ENCODE results near the gene FTHL17.

FTHL17 gene

DNA sequence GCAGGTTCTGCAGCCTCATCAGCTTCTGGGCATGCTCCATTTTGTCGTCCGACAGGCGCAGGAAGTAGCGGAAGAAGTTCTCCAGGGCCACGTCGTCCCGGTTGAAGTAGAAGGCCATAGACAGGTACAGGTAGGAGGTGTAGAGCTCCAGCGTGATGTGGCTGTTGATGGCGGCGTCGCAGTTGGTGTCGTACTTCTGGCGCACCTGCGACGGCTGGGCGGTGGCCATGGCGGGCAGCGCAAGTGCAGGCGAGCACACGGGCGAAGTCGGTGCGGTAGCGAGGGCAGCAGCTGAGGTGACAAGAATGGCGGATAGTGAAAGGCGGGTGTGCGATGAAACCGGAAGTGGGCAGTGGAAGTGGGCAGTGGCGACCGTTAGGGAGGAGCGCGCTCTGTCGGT lies at the start of gene FTHL17:
Gene FTHL17 (minus strand): TSS at position 317 of the 400 bp plus-strand sequence. CDS start 88 bp downstream, at position 229.
- no peak for DNase-seq

DNA sequence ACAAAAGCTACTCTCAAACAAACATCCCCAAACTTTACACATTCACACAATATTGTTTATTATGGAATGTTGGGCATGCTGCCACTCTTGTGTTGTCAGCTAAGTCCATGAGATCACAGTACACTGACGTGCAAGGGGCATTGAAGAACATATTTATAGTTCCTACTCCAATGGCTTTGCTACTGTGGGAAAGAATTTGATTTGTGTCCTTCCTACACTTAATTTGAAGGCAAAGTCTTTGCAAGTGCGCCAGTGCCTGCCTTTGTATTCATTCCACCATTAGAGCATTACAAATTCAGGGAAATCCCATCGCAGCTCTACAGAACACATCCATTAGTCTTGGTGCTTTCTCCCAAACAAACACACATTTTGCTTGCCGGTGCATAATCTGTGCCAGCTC lies 45.4 kb upstream of the FTHL17 start:
- no peak for DNase-seq

GRCh38 chrX:31115398-31115797 lies 43.6 kb upstream of the FTHL17 start:
- no peak for DNase-seq

DNA sequence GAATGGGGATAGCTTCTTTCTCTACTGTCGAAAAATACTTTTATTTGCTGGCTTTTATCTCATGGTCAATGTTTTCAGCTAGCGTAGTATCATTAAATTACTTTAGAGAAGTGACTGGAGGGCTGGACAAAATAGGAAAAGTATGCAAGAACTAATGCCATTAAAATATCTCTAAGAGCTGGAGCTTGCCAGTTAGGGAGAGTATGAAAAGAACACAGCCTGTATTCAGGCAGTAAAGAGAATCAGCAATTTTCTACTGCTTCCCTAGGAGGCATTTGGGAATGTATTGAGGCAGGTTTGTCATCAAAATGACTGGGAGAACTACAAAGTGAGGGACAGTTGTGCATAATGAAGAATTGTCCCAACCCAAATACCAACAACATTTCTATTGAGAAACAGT lies 43.0 kb upstream of the FTHL17 start:
- no peak for DNase-seq

DNA sequence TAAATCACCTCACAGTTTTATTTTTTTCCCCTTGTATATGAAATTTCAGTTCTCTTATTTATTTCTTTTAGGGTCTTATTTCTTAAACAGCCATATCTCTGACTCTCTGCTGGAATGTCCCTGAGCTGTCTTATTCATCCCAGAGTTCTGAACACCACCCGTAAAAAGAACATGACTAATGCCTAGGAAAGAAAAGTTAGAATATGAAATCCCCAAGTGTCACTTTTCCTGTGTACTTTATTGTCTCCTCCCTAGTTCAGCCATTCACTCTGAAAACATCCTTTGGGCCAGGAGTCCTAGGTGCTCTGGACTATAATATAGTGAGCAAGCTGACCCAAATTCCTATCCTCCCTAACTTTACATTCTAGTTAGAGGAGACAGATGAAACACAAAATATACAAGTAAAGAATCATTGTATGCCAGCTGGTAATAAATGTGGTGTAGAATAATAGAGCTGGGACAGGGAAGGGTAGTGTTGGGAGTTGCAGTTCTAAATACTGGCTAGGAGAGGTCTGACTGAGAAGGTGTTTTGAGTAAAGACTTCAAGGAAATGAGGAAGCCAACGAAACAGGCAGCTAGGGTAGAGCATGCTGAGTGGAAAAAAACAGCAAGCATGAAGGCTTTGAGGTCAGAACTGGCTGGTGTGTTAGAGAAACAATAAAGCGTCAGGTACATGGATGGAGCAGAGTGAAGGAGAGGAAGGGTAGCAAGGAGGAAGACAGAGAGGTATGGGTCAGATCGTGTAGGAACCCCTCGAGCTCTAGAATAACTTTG lies 40.6 kb upstream of the FTHL17 start:
- no peak for DNase-seq

GRCh38 chrX:31110657-31111056 lies 38.8 kb upstream of the FTHL17 start:
- no peak for DNase-seq

DNA sequence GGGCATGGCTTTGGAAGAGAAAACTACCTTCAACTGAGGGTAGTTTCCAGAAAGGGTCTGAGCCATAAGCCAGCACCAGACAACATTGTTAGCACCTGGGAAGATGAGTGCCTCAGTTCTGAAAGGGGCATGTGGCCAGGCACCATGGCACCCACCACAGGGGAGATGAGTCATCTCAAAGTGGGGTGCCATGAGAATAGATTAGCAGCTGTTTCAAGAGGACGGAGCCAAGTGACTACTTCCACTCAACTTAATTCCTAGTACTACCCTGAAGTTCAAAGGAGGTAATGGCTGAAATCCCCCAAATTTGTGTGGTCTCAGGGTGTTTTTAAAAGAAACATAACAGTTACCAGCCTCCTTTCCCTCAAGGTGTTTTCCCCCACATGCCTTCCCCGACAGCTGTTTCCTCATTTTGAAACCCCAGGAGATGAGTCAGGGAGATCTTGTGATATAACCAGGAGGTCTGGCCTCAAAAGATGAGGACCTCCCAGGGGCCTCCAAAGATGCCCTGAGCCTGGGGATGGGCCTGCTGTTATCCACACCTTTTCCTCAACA lies 27.8 kb upstream of the FTHL17 start:
- no peak for DNase-seq

- DNase-seq, result no peak
Observed at GRCh38 chrX:31098079-31098478, 26.2 kb upstream of the FTHL17 start.

DNA sequence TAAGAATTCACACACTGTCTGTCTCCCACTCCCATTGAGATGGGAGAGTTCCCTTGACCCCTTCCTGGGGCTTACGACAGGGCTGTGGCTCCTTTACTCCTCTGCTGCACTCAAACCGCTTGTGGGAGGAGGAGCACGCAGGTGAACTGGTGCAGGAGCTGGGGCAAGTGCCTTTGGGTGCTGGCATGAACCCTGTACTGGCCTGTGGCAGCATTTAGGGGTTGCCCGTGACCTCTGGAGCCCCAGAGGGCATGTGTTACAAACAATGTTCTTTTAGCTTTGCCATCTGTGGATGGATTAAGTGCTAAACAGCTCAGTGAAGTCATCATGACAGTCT lies 21.8 kb upstream of the FTHL17 start:
- DNase-seq, result no peak

- no peak for DNase-seq
Observed at GRCh38 chrX:31092970-31093638, 21.3 kb upstream of the FTHL17 start.

DNA sequence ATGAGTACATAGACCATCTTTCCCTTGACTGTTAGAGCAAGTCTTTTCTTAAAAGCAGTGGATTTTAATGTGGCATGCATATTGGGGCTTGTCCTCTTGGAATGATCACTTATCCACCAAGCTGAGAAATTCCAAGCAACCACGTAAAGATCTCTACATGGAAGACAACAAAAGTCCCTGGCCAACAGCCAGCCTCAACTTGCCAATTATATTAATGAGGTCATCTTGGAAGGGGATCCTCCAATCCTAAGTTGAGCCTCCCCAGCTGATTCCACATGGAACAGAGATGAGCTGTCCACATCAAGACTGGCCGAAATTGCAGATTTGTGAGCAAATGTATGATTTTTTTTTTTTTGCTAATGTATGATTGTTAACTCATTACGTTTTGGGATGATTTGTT lies 20.6 kb upstream of the FTHL17 start:
- DNase-seq, result no peak

DNA sequence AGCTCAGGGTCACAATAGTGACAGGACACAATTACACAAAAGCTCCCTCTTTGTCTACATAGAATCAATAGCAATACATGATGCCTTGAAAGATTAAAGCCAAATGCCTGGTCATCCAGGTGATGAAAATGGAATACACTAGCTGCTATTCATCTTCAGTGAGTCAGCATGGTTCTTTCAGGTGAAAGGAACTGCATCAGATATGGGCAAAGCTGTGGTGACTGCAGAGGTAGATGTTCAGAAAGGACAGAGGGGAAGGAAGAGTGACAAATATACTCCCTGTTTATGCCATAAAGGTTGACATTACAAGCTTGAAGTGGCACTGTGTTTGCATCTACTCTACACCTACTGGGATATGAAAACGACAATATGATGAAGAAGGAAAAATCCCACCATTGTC lies 20.0 kb upstream of the FTHL17 start:
- DNase-seq, result no peak

GRCh38 chrX:31074522-31074921 lies 2.7 kb upstream of the FTHL17 start:
- no peak for DNase-seq

DNA sequence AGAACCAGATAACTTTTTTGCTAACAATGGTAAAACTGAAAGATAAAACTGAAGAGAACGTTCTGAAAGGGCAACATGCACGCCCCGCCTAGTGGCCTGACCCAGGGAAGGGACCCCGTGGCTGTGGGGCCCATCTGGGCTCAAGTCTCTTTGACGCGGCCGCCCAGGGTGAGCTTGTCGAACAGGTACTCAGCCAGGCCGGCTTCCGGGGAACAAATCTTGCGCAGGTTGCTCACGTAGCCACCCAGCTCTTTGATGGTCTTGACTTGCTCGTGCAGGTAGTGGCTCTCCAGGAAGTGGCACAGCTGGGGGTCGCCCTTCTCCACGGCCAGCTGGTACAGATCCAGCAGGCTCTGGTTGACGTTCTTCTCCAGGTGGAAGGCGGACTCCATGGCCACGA lies 579 bp downstream of the FTHL17 start:
- no peak for DNase-seq

- DNase-seq, result no peak
Observed at GRCh38 chrX:31070057-31070468, 1.8 kb downstream of the FTHL17 start.

- DNase-seq, result no peak
Observed at GRCh38 chrX:31063114-31063513, 8.7 kb downstream of the FTHL17 start.

GRCh38 chrX:31061091-31061490 lies 10.8 kb downstream of the FTHL17 start:
- DNase-seq, result no peak

GRCh38 chrX:31060016-31060415 lies 11.8 kb downstream of the FTHL17 start:
- DNase-seq, result no peak

DNA sequence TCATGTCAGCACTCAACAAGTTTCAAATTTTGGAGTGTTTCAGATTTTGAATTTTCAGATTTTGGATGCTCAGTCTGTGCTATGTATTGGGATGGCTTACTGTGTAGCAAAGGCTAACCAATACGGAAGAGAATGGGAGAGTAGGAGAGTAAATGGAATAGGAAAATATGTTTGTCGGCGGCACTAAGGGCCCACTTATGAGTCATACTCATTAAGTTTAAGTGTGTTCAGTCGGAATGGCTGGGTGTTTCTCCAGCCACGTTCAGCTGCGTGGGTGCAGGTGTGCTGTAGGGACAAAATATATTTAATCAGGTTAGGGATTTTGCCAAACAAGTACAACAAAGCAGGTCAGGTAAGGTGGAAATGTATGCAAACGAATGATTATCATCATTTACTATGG lies 13.6 kb downstream of the FTHL17 start:
- DNase-seq, result no peak

DNA sequence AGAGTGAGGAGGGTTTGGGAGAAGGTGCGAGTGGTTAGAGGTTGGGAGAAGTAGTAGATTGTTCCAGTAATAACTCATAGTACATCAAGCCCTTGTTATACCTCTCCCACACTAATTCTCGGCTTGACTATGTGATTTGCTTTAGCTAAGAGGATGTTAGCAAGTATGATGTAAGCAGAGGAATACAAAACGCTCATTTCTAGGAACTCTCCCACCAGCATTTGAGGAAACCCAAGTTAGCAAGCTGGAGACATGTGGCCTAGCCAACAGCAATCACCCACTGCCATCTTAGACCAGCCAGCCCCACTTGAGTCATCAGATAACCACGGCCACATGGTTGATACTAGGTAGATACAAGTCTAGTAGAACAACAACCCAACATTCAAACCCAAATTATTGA lies 14.2 kb downstream of the FTHL17 start:
- no peak for DNase-seq

DNA sequence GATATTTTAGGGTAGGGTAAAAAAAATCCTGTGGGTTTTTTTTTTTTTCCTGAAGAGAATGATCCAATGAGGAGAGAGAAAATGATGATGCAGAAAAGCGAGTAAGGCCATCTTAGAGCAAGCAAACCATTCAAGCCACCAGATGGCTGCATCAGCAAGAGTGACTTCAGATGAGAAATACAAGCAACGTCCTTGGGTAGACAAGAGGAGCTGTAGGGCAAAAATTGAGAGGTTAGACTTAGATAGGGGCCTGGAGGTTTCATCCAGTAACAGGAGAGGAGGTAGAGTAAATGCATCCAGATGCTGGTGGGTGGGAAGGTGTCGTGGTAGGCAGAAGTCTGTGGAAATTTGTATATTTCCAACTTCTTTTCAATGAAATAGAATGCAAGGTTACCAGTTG lies 14.6 kb downstream of the FTHL17 start:
- DNase-seq, result no peak

DNA sequence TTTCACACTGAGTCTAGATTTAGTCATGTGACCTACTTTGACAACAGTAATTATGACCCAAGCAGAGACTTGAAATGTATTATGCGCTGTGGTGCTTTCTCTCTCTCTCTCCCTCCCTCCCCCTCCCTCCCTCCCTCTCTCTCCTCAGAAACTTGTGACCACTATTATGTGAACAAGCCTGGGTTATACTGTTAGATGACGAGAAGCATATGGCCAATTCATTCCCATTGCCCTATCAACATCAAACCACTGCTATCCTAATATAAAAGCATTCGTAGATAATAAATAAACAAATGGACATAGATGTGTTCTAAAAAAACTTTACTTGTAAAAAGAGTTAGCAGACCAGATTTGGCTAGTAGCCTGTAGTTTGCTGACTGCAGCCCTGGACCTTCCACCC lies 18.2 kb downstream of the FTHL17 start:
- no peak for DNase-seq

DNA sequence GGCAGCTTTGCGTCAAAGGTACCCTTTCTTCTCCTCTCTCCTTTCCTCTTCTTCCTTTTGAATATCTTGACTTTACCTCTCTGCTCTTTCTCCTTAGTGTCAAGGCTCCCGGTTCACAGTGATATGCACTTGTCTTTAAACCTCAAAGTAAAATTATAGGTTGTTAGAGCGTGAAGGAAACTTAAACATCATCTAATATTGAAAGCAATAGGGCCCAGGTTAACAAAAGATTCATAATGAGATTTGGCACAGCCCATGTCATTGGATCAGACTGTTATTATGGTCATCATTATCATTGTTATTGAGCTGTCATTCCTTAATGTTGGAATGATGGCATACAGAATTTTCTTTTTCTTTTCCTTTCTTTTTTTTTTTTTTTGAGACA lies 32.5 kb downstream of the FTHL17 start:
- no peak for DNase-seq

DNA sequence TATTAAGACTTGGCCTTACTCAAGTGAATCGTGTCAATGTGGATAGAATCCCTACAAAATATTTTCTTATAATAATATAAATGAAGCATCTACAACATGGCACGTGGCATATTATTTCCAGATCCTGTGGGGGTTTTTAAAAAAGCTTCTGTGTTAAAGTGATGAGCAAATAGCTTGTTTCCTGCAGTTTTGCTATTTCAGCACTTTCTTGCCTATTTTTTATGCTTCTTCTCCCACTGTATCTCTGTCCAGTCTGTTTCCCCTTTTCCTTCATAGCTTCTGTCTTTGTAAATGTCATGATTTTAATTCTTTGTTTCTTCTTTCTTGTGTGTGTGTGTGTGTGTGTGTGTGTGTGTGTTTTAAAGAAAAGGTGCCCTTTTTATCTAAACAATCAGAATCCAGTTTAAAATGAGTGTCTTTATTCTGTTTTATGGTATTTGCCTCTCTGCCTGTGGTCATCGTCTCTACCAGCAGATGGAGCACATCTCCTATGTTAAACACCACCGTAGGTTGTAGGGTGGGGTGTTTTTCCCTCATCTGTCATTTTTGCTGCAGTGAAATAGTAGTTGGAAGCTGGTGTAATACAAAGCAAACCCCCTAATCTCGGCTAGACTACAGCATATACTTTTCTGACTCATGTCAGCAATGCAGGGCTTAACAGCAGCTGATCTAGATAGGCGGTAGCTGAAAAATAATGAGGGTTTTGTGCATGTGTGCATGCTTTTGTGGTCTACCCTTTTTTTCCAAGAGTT lies 33.1 kb downstream of the FTHL17 start:
- no peak for DNase-seq
